T-helper 17 cell (primary cell): ENCODE measurements around the gene CAMTA2. TPM values are rescaled to one million over a fixed set of nuclear protein-coding genes. Genes with fewer than 3 reads are reported as not detected.

ENCODE experiments used
- ATAC-seq: fragments of 150-1000 bp; cut with Tn5 transposase; 2 replicates; pipeline ENCODE4 v1.10.0; 2021; ENCODE audit warnings: mild to moderate bottlenecking, moderate library complexity
- DNase-seq, 3 donors: peaks; one replicate each; pipeline versions ENCODE4 v3.0.0 to v3.0.0-alpha.2; 2020 to 2021
- H3K9me3 ChIP-seq: one replicate; pipeline ENCODE4 v1.7.0; 2013; ENCODE audit warnings: low read length, mild to moderate bottlenecking; ENCODE audit not compliant: control insufficient read depth, poor library complexity, severe bottlenecking
- H3K27ac Mint-ChIP-seq: one replicate; pipeline ENCODE4 v1.8.0; 2022; ENCODE audit warnings: mild to moderate bottlenecking, moderate library complexity, mixed read lengths
- H3K27me3 Mint-ChIP-seq: one replicate; pipeline ENCODE4 v1.8.0; 2022; ENCODE audit warnings: mixed read lengths
- H3K36me3 Mint-ChIP-seq: one replicate; pipeline ENCODE4 v1.8.0; 2022; ENCODE audit warnings: low read depth, mixed read lengths
- H3K4me1 Mint-ChIP-seq: one replicate; pipeline ENCODE4 v1.8.0; 2022; ENCODE audit warnings: mild to moderate bottlenecking, mixed read lengths
- H3K4me3 Mint-ChIP-seq: one replicate; pipeline ENCODE4 v1.8.0; 2022; ENCODE audit warnings: mild to moderate bottlenecking, moderate library complexity, mixed read lengths
- total RNA-seq, 4 donors: library from RNA in 2 of 4; stranded (reverse) in 2 of 4; gene quantifications; one replicate each; pipeline ENCODE4 v1.2.3 and lab custom pipeline; 2022 to 2026

Gene CAMTA2
- total RNA-seq, 2 donors from 2014 or later: 59.9 to 63.5 TPM

DNA sequence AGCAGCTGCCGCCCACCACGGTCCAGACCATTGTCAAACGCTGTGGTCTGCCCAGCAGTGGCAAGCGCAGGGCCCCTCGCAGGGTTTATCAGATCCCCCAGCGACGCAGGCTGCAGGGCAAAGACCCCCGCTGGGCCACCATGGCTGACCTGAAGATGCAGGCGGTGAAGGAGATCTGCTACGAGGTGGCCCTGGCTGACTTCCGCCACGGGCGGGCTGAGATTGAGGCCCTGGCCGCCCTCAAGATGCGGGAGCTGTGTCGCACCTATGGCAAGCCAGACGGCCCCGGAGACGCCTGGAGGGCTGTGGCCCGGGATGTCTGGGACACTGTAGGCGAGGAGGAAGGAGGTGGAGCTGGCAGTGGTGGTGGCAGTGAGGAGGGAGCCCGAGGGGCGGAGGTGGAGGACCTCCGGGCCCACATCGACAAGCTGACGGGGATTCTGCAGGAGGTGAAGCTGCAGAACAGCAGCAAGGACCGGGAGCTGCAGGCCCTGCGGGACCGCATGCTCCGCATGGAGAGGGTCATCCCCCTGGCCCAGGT lies 34.8 kb upstream of the CAMTA2 start:
- Mint-ChIP-seq H3K36me3 (peaks cover 6% of the 10 kb centered on the region), H3K27me3 (no peaks in the 10 kb centered on the region), H3K27ac (no peak overlapping the region), H3K4me1 (peaks cover 6% of the 10 kb centered on the region), H3K4me3 (no peak overlapping the region)
- ATAC-seq (no peak), DNase-seq (no peak)
- H3K9me3 ChIP-seq: no peaks in the 10 kb centered on the region

DNA sequence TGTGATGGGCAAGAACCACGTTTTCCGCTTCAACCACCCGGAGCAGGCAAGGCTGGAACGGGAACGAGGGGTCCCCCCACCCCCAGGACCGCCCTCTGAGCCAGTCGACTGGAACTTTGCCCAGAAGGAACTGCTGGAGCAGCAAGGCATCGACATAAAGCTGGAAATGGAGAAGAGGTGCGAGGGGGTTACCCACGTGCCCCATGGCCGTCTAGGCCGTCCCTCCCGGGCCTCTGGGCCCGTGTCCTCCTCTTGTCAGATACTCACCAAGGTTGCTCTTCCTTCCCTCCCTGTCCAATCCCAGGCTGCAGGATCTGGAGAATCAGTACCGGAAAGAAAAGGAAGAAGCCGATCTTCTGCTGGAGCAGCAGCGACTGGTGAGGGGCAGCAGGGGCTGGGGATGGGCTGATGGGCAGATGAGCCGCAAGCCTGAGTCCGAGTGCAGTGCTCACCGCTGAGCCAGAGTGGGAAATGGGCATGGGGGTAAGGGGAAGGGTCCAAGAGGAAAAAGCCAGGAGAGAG lies 33.1 kb upstream of the CAMTA2 start:
- Mint-ChIP-seq H3K27me3 (no peaks in the 10 kb centered on the region), H3K36me3 (peaks cover 6% of the 10 kb centered on the region), H3K4me1 (peaks cover 6% of the 10 kb centered on the region), H3K4me3 (no peak overlapping the region), H3K27ac (peak overlapping the region; percentile 24)
- ATAC-seq (no peak), DNase-seq (no peak)
- no peaks in the 10 kb centered on the region for H3K9me3 ChIP-seq

DNA sequence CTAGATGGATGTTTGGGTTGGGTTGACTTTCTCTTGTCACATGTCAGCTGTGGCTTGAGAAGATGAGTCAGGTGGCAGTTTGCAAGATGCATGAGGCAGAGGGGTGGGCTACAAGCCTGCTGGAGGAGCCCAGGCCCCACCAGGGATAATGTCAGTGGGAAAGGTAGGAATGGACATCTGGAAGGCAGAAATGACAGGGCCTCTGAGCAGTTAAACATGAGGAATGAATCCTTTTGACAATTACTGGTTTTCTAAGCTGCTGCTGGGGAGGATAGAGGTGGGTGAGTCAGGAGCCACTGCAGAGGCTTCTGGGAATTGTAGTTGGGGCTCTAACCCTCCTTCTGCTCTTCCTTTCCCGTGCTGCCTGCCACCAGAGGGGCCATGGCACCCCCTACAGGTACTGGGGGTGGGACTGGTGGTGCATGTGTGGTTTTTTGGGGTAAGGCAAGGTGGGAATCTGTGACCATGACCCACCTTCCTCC lies 32.0 kb upstream of the CAMTA2 start:
- H3K4me3 Mint-ChIP-seq: no peak overlapping the region
- peak overlapping the region; percentile 24 for H3K27ac Mint-ChIP-seq
- peaks cover 6% of the 10 kb centered on the region for H3K36me3 Mint-ChIP-seq
- no peaks in the 10 kb centered on the region for H3K27me3 Mint-ChIP-seq
- peaks cover 6% of the 10 kb centered on the region for H3K4me1 Mint-ChIP-seq
- no peak for DNase-seq
- ATAC-seq: peak; percentile 76
- no peaks in the 10 kb centered on the region for H3K9me3 ChIP-seq

GRCh38 chr17:5014357-5014756 lies 26.9 kb upstream of the CAMTA2 start:
- Mint-ChIP-seq H3K27me3 (no peaks in the 10 kb centered on the region), H3K4me3 (no peak overlapping the region), H3K36me3 (peaks cover 4% of the 10 kb centered on the region), H3K4me1 (peaks cover 4% of the 10 kb centered on the region), H3K27ac (no peak overlapping the region)
- DNase-seq (no peak), ATAC-seq (no peak)
- no peaks in the 10 kb centered on the region for H3K9me3 ChIP-seq

DNA sequence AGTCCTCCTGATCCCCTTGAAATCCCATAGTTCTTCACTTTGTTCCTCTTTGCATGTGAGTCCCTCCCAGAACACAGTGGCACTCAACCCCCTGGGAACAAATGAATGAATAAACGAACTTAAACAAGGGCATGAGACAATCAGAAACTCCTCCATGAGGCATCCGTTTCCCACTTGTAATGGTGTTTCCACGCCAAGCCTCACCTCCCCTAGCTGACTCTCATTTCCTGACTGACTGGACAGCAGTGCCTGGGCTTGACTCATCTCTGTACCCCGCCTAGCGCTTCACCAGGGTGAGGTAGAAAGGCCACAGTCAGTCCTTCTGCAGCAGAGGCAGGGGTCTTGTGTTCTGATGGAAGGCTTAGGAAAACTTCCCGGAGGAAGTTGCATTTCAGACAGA lies 24.5 kb upstream of the CAMTA2 start:
- H3K36me3 Mint-ChIP-seq: peaks cover 15% of the 10 kb centered on the region
- DNase-seq (no peak), ATAC-seq (no peak)
- H3K9me3 ChIP-seq: no peaks in the 10 kb centered on the region
- H3K4me3 Mint-ChIP-seq: no peak overlapping the region
- no peaks in the 10 kb centered on the region for H3K27me3 Mint-ChIP-seq
- H3K4me1 Mint-ChIP-seq: peaks cover 6% of the 10 kb centered on the region
- peak overlapping the region; percentile 67 for H3K27ac Mint-ChIP-seq

GRCh38 chr17:5003214-5003867 lies 15.9 kb upstream of the CAMTA2 start:
- H3K9me3 ChIP-seq: no peaks in the 10 kb centered on the region
- Mint-ChIP-seq H3K4me3 (no peak overlapping the region), H3K27ac (no peak overlapping the region), H3K4me1 (peaks cover 25% of the 10 kb centered on the region), H3K27me3 (no peaks in the 10 kb centered on the region), H3K36me3 (peaks cover 21% of the 10 kb centered on the region)
- DNase-seq: no peak
- ATAC-seq: no peak

DNA sequence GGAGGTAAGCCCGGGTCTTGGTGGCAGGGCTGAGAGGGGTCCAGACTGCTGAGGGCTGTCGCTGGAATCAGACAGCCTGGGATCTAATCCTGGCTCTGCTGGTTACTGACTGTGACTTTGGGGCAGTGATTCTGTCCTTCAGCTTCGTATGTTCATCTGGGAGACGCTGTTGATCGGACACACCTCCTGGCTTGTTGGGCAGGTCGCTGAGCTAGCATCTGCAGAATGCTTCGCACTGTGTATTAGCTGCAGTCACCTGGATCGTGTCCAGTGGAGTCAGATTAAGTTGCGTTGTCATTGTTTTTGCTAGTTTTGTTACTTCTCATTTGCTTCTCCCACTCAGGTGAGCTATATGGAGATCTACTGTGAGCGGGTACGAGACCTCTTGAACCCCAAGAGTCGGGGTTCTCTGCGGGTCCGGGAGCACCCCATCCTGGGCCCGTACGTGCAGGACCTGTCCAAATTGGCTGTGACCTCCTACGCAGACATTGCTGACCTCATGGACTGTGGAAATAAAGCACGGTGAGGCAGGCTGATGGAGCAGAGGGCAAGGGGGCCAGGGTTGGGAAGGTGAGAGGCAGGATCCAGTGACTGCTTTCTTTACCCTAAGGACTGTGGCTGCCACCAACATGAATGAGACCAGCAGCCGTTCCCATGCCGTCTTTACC lies 14.8 kb upstream of the CAMTA2 start:
- peaks cover 13% of the 10 kb centered on the region for H3K36me3 Mint-ChIP-seq

DNA sequence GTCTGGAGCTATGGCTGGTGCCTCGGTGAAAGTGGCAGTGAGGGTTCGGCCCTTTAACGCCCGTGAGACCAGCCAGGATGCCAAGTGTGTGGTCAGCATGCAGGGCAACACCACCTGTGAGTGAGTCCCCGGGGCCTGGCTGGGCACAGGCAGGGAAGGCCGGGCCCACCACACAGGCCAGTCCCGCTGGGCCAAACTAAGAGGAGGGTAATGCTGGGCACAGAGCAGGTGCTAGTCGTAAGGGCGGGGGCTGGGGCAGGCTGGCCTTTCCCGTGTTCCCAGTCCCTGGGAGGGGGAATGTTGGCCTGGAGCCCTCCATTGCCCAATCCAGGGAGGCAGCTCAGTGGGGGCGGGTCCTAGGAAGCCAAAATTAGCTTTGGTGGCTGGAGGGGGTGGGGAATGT lies 12.8 kb upstream of the CAMTA2 start:
- Mint-ChIP-seq H3K36me3 (peaks cover 8% of the 10 kb centered on the region), H3K27me3 (no peaks in the 10 kb centered on the region), H3K27ac (no peak overlapping the region), H3K4me1 (peaks cover 25% of the 10 kb centered on the region), H3K4me3 (peak overlapping the region; percentile 90)
- no peaks in the 10 kb centered on the region for H3K9me3 ChIP-seq
- ATAC-seq (no peak), DNase-seq (no peak)

More for the DNA sequence above, 14.8 kb upstream of the CAMTA2 start:
- Mint-ChIP-seq H3K27ac (no peak overlapping the region), H3K4me3 (no peak overlapping the region), H3K4me1 (peaks cover 20% of the 10 kb centered on the region), H3K27me3 (no peaks in the 10 kb centered on the region)
- H3K9me3 ChIP-seq: no peaks in the 10 kb centered on the region
- no peak for DNase-seq
- no peak for ATAC-seq

DNA sequence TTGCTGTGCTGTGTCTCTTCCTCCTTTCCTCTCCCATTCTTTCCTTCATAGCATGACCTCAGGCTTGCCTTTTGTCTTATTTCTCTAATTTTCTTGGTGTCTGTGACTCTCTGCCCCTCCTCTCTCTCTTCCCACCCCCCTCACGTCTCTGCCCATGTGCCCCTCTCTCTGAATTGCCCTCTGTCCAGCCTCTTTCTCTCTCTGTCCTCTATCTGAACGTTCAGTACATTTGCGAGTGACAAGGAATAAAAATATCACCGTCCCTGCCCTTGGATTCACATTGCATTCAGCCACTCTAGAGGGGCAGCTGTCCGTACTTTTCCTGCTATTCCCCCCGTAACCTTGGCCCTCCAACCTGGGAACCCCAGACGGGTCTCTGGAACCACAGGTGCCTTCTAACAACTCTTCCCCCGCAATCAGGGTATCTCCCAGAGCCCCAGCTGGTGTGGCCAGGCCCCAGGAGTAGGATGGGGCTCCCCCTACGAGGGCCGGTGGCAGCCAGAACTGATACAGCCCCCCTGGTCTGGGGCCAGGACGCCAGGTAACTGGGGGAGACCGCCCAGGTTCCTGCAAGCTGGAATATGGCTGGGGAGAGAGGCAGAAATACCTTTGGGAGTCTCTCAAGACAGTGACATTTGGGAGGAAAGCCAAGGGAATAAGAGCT lies 12.1 kb upstream of the CAMTA2 start:
- H3K36me3 Mint-ChIP-seq: peaks cover 6% of the 10 kb centered on the region
- H3K27ac Mint-ChIP-seq: peak overlapping the region; percentile 88
- no peaks in the 10 kb centered on the region for H3K9me3 ChIP-seq
- peaks cover 28% of the 10 kb centered on the region for H3K4me1 Mint-ChIP-seq
- H3K4me3 Mint-ChIP-seq: peak overlapping the region; percentile 90
- DNase-seq (no peak), ATAC-seq (no peak)
- no peaks in the 10 kb centered on the region for H3K27me3 Mint-ChIP-seq

DNA sequence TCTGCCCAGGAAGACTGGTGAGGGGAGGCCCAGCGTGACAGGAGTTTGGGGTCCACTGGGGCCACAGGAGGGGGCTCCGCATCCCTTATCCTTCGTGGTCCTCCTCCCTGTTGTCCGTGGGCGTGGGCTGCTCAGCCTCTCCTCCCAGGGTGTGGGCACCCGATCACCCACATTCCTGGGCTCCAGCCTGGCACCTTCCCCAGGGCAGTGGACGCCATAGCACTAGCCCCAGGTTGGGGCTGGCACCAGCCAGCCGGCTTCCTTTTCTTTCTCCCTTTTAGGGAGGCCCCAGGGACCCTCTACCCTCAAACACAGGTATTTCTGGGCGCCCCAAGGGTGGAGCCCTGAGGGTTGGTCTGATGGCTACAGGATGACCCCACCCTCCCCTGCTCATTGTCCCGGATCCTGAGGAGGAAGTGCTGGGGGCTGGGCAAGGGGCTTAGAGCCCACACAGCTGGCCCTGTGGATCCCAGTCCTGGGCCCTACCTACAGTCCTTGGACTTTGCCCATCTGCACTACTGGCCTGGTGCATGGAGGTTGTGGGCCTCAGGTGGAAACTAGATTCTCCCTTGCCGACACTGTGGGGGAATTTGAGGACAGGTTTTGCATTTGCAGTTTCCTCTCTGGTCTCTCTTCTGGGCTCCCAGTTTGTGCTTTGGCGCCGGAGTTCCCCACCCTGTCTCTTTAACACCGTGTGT lies 11.4 kb upstream of the CAMTA2 start:
- Mint-ChIP-seq H3K4me3 (peak overlapping the region; percentile 90), H3K27me3 (no peaks in the 10 kb centered on the region), H3K36me3 (peaks cover under 1% of the 10 kb centered on the region), H3K27ac (peak overlapping the region; percentile 88), H3K4me1 (peaks cover 28% of the 10 kb centered on the region)
- DNase-seq (no peak), ATAC-seq (peak; percentile 23)
- H3K9me3 ChIP-seq: no peaks in the 10 kb centered on the region

DNA sequence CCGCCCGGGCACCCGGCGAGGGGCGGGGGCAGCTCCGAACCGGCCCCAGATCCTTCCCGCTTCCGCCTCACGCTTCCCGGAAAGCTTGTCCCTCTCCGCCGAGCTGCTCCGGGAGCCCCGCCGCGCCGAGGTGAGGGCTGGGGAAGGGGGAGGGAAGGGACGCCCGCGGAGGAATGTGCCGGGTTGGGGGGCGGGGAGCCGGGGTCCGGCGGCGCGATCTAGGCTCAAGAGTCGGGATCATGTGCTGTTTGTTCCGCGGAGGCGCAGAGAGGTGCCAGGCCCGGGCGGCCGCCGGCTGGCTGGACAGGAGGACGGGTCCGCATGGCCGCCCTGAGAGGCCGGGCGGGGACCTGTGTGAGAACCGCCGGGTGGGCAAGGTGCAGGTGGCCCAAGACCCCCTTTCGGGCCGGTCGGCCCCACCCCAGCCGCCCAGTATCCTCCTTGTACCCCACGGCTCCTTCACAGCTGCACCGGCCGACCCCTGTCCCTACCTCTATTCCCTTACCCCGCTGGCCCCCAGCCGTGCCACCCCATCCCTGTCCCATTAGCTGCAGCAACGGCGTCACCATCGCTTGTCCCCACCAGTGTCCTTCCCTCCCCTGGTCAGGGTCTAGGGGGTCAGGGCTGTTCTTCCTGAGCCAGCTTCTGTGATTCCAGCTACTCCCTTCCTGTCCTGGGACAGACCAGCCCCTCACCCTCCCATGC lies 10.7 kb upstream of the CAMTA2 start:
- H3K9me3 ChIP-seq: no peaks in the 10 kb centered on the region
- H3K27ac Mint-ChIP-seq: peak overlapping the region; percentile 88
- H3K4me3 Mint-ChIP-seq: peak overlapping the region; percentile 90
- H3K36me3 Mint-ChIP-seq: no peaks in the 10 kb centered on the region
- peaks cover 28% of the 10 kb centered on the region for H3K4me1 Mint-ChIP-seq
- no peak for DNase-seq
- no peaks in the 10 kb centered on the region for H3K27me3 Mint-ChIP-seq
- no peak for ATAC-seq

- Mint-ChIP-seq H3K27me3 (no peaks in the 10 kb centered on the region), H3K27ac (peak within 1 kb of the TSS; percentile 88), H3K4me1 (peaks cover 28% of the 10 kb centered on the region), H3K36me3 (no peaks in the 10 kb centered on the region), H3K4me3 (peak within 1 kb of the TSS; percentile 92)
- DNase-seq (peak; percentile 88 to 90 (median 88)), ATAC-seq (peak; percentile 96)
- no peaks in the 10 kb centered on the region for H3K9me3 ChIP-seq
These were observed 10.0 kb upstream of the CAMTA2 start, which contains the start of the genes INCA1 and KIF1C for GRCh38 chr17:4997302-4998026. Gene INCA1 (minus strand): TSS chr17:4997522. CDS start chr17:4994437, 3,085 bp downstream. Gene KIF1C (plus strand): TSS chr17:4997950. CDS start chr17:5000247, 2,297 bp downstream.
